GM19463 (cell line): ENCODE data around the gene CACNA2D1.

ENCODE experiments used
- ATAC-seq: cut with Tn5 transposase; IDR thresholded peaks from one replicate; pipeline ENCODE4 v1.9.1; 2021; ENCODE audit warnings: mild to moderate bottlenecking, moderate library complexity; ENCODE audit not compliant: unreplicated experiment

Gene CACNA2D1

GRCh38 chr7:82347808-82348207 is 95.8 kb downstream of the CACNA2D1 start:
- no peak for ATAC-seq

GRCh38 chr7:82345886-82346285 is 97.7 kb downstream of the CACNA2D1 start:
- no peak for ATAC-seq

GRCh38 chr7:82343716-82344115 is 99.9 kb downstream of the CACNA2D1 start:
- ATAC-seq = no peak

- ATAC-seq = no peak
Measured at GRCh38 chr7:82339958-82340357, 103.6 kb downstream of the CACNA2D1 start.

GRCh38 chr7:82335927-82336326 is 107.7 kb downstream of the CACNA2D1 start:
- ATAC-seq = no peak

GRCh38 chr7:82335001-82335400 is 108.6 kb downstream of the CACNA2D1 start:
- no peak for ATAC-seq

GRCh38 chr7:82331234-82331633 is 112.3 kb downstream of the CACNA2D1 start:
- no peak for ATAC-seq

- ATAC-seq = no peak
Measured at GRCh38 chr7:82330706-82331215, 112.8 kb downstream of the CACNA2D1 start.

- ATAC-seq = no peak
Measured at GRCh38 chr7:82327898-82328297, 115.7 kb downstream of the CACNA2D1 start.

- no peak for ATAC-seq
Measured at GRCh38 chr7:82325416-82325815, 118.2 kb downstream of the CACNA2D1 start.

GRCh38 chr7:82323806-82324205 is 119.8 kb downstream of the CACNA2D1 start:
- no peak for ATAC-seq

GRCh38 chr7:82319674-82320118 is 123.9 kb downstream of the CACNA2D1 start:
- ATAC-seq = no peak

- no peak for ATAC-seq
Measured at GRCh38 chr7:82318786-82319185, 124.8 kb downstream of the CACNA2D1 start.

GRCh38 chr7:82317760-82318159 is 125.8 kb downstream of the CACNA2D1 start:
- no peak for ATAC-seq

GRCh38 chr7:82317257-82317721 is 126.3 kb downstream of the CACNA2D1 start:
- no peak for ATAC-seq

GRCh38 chr7:82313269-82313668 is 130.3 kb downstream of the CACNA2D1 start:
- no peak for ATAC-seq

- ATAC-seq = no peak
Measured at GRCh38 chr7:82312646-82313045, 130.9 kb downstream of the CACNA2D1 start.

- ATAC-seq = no peak
Measured at GRCh38 chr7:82305347-82306005, 138.1 kb downstream of the CACNA2D1 start.

- no peak for ATAC-seq
Measured at GRCh38 chr7:82294865-82295264, 148.7 kb downstream of the CACNA2D1 start.

- ATAC-seq = no peak
Measured at GRCh38 chr7:82294382-82294784, 149.2 kb downstream of the CACNA2D1 start.

GRCh38 chr7:82293467-82293866 is 150.1 kb downstream of the CACNA2D1 start:
- ATAC-seq = no peak

- no peak for ATAC-seq
Measured at GRCh38 chr7:82291931-82292330, 151.6 kb downstream of the CACNA2D1 start.

- no peak for ATAC-seq
Measured at GRCh38 chr7:82289889-82290288, 153.7 kb downstream of the CACNA2D1 start.
